Smooth muscle cell of the brain vasculature (primary cell): ENCODE measurements around the gene EIF4ENIF1.
"Not testable (repeated sequence)": the region's sequence is repeated elsewhere in the genome, so short reads cannot be mapped to it uniquely, and the experiment has no call there.

Experiments
- DNase-seq: peaks from one replicate; pipeline ENCODE4 v3.0.0-alpha.2; 2012; ENCODE audit warnings: low read depth, low spot score

The EIF4ENIF1 gene, protein sequence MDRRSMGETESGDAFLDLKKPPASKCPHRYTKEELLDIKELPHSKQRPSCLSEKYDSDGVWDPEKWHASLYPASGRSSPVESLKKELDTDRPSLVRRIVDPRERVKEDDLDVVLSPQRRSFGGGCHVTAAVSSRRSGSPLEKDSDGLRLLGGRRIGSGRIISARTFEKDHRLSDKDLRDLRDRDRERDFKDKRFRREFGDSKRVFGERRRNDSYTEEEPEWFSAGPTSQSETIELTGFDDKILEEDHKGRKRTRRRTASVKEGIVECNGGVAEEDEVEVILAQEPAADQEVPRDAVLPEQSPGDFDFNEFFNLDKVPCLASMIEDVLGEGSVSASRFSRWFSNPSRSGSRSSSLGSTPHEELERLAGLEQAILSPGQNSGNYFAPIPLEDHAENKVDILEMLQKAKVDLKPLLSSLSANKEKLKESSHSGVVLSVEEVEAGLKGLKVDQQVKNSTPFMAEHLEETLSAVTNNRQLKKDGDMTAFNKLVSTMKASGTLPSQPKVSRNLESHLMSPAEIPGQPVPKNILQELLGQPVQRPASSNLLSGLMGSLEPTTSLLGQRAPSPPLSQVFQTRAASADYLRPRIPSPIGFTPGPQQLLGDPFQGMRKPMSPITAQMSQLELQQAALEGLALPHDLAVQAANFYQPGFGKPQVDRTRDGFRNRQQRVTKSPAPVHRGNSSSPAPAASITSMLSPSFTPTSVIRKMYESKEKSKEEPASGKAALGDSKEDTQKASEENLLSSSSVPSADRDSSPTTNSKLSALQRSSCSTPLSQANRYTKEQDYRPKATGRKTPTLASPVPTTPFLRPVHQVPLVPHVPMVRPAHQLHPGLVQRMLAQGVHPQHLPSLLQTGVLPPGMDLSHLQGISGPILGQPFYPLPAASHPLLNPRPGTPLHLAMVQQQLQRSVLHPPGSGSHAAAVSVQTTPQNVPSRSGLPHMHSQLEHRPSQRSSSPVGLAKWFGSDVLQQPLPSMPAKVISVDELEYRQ

DNA sequence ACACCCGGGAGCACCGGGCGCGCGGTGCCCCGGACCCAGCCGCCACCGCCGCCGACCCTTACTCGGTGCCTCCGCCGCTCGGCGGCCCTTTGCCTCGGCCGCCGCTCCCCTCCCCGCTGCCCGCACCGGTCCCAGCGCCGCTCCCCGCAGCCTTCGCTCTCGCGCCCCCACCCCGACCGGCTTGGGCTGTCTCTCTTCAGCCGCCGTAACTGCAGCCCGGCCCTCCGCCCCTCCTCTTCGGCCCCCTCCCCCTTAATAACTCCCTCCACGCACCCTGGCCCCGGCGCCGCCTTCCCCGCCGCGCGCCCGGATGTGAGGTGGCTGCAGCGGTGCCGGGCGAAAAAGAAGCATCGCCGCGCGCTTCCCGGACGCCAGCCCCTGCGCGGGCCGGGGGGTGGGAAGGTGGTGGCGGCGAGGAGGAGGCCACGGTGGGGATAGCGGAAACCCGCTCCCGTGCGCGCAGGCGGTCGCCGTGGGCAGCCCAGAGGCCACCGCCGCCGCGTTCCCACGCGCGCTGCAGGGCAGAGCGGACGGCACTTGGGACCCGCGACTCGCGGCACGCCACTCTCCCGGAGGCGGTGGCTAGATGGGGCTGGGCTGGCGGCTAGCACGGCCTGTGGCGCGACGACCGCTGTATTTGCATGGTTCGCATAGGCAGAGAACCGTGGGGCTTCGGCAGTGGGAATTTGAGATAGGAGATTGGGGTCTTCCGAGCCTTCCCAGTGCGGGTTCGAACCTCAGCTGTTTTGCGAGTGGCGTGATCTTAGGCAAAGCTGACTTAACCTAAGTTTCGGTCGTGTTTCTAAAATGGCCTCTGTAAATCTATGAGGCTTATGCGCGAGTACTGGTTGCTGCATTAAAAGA lies at the start of gene EIF4ENIF1:
Gene EIF4ENIF1 (minus strand): TSS at position 211 of the 864 bp plus-strand sequence. CDS start 1,124 bp downstream, outside the sequence.
- DNase-seq, result peak; percentile 62

DNA sequence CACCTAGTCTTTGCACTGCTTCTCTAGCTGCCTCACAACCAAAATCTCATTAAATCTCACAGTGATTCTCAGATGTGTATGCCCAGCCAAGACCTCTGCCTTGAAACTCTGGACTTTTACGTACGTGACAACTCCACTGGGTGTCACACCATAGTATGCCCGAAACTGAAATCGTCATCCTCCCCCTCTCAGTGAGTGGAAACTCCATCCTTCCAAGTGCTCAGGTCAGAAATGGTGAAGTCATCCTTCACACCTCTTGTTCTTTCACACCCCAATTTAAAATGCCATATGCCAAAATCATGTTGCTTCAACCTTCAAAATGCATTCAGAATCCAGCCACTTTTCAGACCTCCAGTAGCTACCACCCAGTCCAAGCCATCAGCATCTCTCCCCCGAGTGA lies 49.2 kb upstream of the EIF4ENIF1 start:
- no peak for DNase-seq

GRCh38 chr22:31537019-31537535 lies 47.4 kb upstream of the EIF4ENIF1 start:
- DNase-seq, result no peak

- DNase-seq, result no peak
Observed at GRCh38 chr22:31533374-31533773, 43.7 kb upstream of the EIF4ENIF1 start.

DNA sequence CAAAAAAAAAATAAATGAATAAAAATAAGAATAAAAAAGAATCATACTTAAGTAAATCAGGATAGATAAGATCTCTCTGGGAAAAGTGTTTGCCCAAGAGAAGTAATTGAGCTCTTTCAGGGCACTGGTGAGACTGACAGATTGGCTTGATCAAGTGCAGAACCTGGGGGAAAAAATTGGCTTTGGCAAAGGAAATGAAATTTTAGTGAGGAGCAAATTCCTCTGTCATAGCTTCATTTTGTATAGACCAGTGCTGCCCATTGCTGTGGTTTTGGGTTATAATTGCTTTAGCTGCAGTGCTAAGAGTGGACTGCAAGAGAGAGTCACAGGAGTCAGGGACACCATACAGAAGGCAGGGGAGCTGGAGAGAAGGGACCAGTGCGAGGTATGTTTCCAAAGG lies 42.4 kb upstream of the EIF4ENIF1 start:
- no peak for DNase-seq

- peak; percentile 20 for DNase-seq
Observed at GRCh38 chr22:31530823-31531195, 41.2 kb upstream of the EIF4ENIF1 start.

- DNase-seq, result no peak
Observed at GRCh38 chr22:31526270-31526669, 36.6 kb upstream of the EIF4ENIF1 start.

DNA sequence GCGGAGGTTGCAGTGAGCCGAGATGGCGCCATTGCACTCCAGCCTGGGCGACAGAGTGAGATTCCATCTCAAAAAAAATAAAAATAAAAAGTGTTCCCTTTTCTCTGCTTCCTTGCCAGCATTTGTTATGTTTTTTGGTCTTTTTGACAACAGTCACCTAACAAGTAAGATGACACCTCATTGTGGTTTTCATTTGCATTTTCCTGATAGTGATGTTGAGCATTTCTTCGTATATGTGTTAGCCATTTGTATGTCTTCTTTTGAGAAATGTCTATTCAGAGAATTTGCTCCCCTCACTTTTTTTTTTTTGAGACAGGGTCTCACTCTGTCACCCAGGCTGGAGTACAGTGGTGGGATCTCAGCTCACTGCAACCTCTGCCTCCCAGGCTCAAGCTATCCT lies 34.5 kb upstream of the EIF4ENIF1 start:
- DNase-seq, result not testable (repeated sequence)

GRCh38 chr22:31520051-31520450 lies 30.4 kb upstream of the EIF4ENIF1 start:
- DNase-seq, result no peak

DNA sequence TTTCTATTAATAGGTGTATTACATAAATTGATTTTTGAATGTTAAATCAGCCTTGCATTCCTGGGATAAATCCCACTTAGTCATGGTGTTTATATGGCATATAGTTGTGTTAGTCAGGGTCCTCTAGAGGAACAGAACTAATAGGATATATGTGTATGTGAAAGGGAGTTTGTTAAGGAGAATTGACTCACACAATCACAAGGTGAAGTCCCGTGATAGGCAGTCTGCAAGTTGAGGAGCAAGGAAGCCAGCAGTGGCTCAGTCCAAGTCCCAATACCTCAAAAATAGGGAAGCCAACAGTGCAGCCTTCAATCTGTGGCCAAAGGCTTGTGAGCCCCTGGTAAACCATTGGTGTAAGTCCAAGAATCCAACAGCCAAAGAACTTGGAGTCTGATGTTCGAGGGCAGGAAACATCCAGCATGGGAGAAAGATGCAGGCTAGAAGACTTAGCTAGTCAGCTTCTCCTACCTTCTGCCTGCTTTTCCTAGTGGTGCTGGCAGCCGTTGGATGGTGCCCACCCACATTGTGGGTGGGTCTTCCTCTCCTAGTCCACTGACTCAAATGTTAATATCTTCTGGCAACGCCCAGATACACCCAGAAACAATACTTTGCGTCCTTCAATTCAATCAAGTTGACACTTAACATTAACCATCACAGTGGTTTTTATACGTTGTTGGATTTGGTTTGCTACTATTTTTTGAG lies 19.6 kb upstream of the EIF4ENIF1 start:
- no peak for DNase-seq

DNA sequence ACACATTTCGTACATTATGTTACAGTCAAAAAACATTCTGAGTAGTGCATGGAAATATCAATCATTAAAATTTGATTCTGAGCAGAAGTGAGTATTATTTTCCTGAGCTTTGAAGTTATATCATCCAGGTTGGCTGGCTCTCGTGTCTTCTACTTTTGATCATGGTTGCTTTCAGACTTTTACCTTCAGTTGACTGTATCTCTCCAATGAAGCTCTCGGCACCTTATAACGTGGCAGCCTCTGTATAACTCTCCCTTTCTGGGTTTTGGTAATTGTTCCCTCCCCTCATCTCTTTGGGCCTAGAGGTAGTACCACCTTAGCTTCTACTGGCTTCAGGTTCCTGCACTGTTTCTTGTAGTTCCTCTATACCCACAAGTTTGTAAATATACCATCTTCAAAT lies 18.9 kb upstream of the EIF4ENIF1 start:
- no peak for DNase-seq

GRCh38 chr22:31507517-31507916 lies 17.9 kb upstream of the EIF4ENIF1 start:
- DNase-seq, result not testable (repeated sequence)

DNA sequence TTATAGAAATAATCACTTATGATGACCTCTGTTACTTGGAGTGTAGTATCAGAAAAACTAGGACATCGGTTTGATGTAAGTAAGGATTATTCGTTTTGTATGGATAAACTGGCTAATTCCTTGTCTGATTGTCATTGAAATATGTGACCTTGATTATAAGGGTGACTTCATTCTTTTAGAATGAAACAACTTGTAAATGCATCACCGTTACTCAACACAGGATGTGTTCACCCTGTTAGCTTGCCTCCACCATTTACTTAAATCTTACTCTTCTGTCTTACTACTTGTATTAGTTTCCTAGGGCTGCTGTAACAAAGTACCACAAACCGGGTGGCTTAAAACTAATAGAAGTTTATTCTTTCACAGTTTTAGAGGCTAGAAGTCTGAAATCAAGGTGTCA lies 14.6 kb upstream of the EIF4ENIF1 start:
- DNase-seq, result no peak

- DNase-seq, result no peak
Observed at GRCh38 chr22:31503211-31503964, 13.7 kb upstream of the EIF4ENIF1 start.

- no peak for DNase-seq
Observed at GRCh38 chr22:31501738-31502137, 12.1 kb upstream of the EIF4ENIF1 start.

DNA sequence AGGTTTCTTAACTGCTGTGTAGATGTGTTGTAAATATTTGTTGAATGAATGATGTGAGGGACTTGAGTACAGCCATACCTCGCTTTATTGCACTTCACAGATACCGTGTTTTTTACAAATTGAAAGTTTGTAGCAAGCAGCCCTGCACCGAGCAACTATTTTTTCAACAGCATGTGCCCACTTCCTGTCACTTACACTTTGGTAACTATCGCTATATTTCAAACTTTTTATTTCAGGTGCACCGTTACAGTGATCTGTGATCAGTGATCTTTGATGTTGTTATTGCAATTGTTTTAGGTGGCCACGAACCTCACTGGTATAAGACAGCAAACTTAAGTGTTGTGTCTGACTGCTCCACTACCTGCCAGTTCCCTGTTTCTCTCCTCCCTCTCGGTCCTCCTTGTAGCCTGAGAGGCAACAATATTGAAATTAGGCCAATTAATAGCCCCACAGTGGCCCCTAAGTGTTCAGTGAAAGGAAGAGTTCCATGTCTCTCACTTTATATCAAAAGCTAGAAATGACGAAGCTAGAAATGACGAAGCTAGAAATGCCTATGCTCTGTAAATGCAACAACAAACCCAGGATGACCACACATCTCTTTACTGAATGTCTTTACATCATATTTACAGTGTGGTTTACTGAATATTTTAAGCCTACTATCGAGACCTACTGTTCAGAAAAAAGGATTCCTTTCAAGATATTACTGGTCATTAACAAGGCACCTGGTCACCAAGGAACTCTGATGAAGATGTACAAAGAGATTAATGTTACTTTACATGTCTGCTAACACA lies 7.7 kb upstream of the EIF4ENIF1 start:
- DNase-seq, result no peak

DNA sequence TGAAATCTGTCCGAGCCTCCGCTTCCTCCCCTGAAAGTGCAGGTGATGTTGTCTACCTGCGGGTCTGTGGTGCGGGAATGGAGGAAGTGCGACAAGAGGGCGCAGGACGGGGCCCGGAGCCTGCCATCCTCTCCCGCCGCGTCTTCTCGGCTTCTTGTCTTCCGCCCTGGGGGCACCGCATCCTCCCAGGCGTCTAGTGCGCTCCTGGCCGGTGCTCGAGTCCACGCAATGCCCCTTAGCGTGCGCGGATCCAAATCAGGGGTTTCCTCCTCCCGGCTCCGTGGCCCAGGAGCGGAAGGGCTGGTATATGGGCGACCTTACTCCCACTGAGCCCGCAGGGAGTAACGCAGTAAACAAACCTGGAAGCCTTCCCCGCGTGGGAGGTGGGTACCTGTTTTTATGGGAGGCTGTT lies 7.1 kb upstream of the EIF4ENIF1 start:
- DNase-seq, result no peak

DNA sequence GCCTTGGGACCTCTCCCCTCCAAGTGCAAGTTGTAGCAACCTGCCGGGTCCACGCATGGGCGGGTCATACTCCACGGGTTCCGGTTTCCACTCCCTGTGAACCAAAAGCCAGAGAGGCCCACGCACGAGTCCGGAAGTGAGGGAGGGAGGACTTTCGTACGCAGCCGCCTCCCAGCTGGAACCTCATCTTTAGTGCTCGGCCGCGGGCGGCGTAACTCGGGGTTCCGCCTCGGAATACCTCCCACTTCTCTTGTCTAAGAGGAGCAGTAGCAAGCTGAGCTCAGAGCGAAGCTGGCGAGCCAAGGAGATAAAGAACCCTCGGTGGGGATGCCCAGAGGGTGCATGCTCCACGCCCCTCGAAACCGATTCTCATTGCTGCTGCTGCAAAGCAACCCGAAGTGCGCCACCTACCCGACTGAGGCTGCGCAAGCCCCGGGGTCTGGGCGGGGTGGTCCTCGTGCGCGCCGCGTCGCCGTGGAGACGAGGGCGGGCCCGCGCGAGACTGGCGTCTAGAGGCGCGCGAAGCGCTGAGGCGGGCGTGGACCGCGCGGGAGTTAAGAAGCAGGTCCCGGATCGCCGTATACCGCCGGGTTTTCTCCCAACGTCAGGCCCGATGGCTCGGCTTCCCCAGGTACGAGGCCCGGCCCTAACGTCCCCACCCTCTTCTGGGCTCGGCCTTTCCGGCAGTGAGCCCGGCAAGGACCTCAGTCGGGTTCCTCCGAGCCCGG lies 6.5 kb upstream of the EIF4ENIF1 start, which contains the start of gene SFI1:
Gene SFI1 (plus strand): TSS at position 530 of the 728 bp plus-strand sequence. CDS start 11,749 bp downstream, outside the sequence.
- peak; percentile 61 for DNase-seq
